Upper lobe of left lung (tissue), 6 donors: ENCODE measurements around the gene RUNDC3A. TPM values are rescaled to one million over a fixed set of nuclear protein-coding genes. Genes with fewer than 3 reads are reported as not detected.
A peak's percentile ranks its signal among the peaks of the same experiment; 100 is the strongest.

Experiments used
- ATAC-seq, 2 donors: fragments of 200-7000 bp; cut with Tn5 transposase; one replicate each; pipeline ENCODE4 v1.9.1; 2022; ENCODE audit warnings: mild to moderate bottlenecking in 2 of 2, moderate library complexity in 2 of 2; ENCODE audit not compliant: low FRiP score in 2 of 2
- DNase-seq, 2 donors: peaks; one replicate each; pipeline ENCODE4 v3.0.0-alpha.2; 2019 to 2020
- H3K27ac ChIP-seq, 4 donors: fragments of 200-600 bp; sonication (generic); one replicate each; pipeline ENCODE4 v1.5.1; 2016 to 2019
- H3K27me3 ChIP-seq, 4 donors: fragments of 200-600 bp; sonication (generic); one replicate each; pipeline ENCODE4 v1.5.1; 2017 to 2019
- H3K36me3 ChIP-seq, 4 donors: fragments of 200-600 bp; sonication (generic); one replicate each; pipeline ENCODE4 v1.5.1; 2016 to 2019
- H3K4me1 ChIP-seq, 4 donors: fragments of 200-600 bp; sonication (generic); one replicate each; pipeline ENCODE4 v1.5.1; 2018 to 2019
- H3K4me3 ChIP-seq, 4 donors: fragments of 200-600 bp; sonication (generic); one replicate each; pipeline ENCODE4 v1.5.1; 2017 to 2019; ENCODE audit warnings: mild to moderate bottlenecking in 2 of 4, moderate library complexity in 1 of 4
- H3K9me3 ChIP-seq, 4 donors: fragments of 200-600 bp; sonication (generic); one replicate each; pipeline ENCODE4 v1.5.1; 2018 to 2019
- CTCF ChIP-seq, 6 experiments: fragments of 450-650 bp in 4 of 6; fragments of 200-600 bp in 2 of 6; sonication (generic) in 2 of 6; IDR thresholded peaks; one replicate each; pipeline ENCODE4 v1.5.1; 2016 to 2019; ENCODE audit warnings: antibody characterized with exemption in 6 of 6
- EP300 ChIP-seq, 4 donors: sonication (generic); formaldehyde crosslinking; IDR thresholded peaks; one replicate each; pipeline ENCODE4 v1.5.1; 2017; ENCODE audit warnings: antibody characterized with exemption in 4 of 4, control low read depth in 2 of 4
- POLR2A ChIP-seq, 4 donors: fragments of 450-650 bp; IDR thresholded peaks; one replicate each; pipeline ENCODE4 v1.5.1; 2016 to 2017; ENCODE audit warnings: antibody characterized with exemption in 4 of 4, mild to moderate bottlenecking in 2 of 4
- POLR2AphosphoS5 ChIP-seq, 2 donors: sonication (generic); formaldehyde crosslinking; IDR thresholded peaks; one replicate each; pipeline ENCODE4 v1.5.1; 2017; ENCODE audit warnings: antibody characterized with exemption in 2 of 2
- WGBS, 2 donors: methylation state at CpG; one replicate each; pipeline ENCODE4 v1.1.5; 2017 to 2018; 5-methylcytosine and 5-hydroxymethylcytosine counted together
- total RNA-seq, 6 donors: library from RNA; depleted of rRNA in 4 of 6; stranded (reverse); fragments of >200 nt in 4 of 6; gene quantifications; one replicate each; pipeline versions ENCODE4 v1.1.0 to v1.2.1, GENCODE V29; 2016 to 2021
- donor health status: DM: no; HTN: no; CAD: no; lungs with moderate emphysema.
- donor health status: DM: no; HTN: yes; CAD: no; lungs with severe emphysema.

RUNDC3A gene
- total RNA-seq, 6 donors from 2014 or later: 0.13 to 2.6 (median 1.0) TPM; not detected in 3

GRCh38 chr17:44331249-44331760 is 22.9 kb downstream of the RUNDC3A start:
- TF ChIP-seq POLR2A (IDR thresholded peaks at IDR 0.05) (no peak), EP300 (IDR thresholded peaks at IDR 0.05) (no peak), CTCF (IDR thresholded peaks at IDR 0.05) (peak; percentile 57 to 86 (median 72)), POLR2AphosphoS5 (IDR thresholded peaks at IDR 0.05) (no peak)
- ATAC-seq: peak in 1 of 2 donors; percentile 40
- WGBS, 2 donors: 0 to 2% methylated on average over 7 of the region's 7 CpGs
- Histone ChIP-seq H3K9me3 (no peaks in the 10 kb centered on the region), H3K36me3 (no peaks in the 10 kb centered on the region), H3K27me3 (no peaks in the 10 kb centered on the region), H3K4me1 (peaks cover 8 to 27% (median 19%) of the 10 kb centered on the region in 4 donors), H3K27ac (no peak overlapping the region), H3K4me3 (no peak overlapping the region)
- peak in 1 of 2 donors; percentile 80 for DNase-seq

GRCh38 chr17:44333371-44333770 is 25.0 kb downstream of the RUNDC3A start:
- 54 to 57% methylated on average over 5 of the region's 5 CpGs for WGBS, 2 donors
- H3K27ac ChIP-seq: peak overlapping the region; percentile 22 to 74 (median 62)
- DNase-seq (peak in 1 of 2 donors; percentile 85), ATAC-seq (peak; percentile 57 to 73)
- H3K4me3 ChIP-seq: no peak overlapping the region
- no peaks in the 10 kb centered on the region for H3K36me3 ChIP-seq
- H3K27me3 ChIP-seq: no peaks in the 10 kb centered on the region
- H3K4me1 ChIP-seq: peaks cover 0 to 20% (median 15%) of the 10 kb centered on the region in 4 donors
- no peaks in the 10 kb centered on the region for H3K9me3 ChIP-seq
- TF ChIP-seq POLR2A (IDR thresholded peaks at IDR 0.05) (no peak), CTCF (IDR thresholded peaks at IDR 0.05) (no peak), POLR2AphosphoS5 (IDR thresholded peaks at IDR 0.05) (no peak), EP300 (IDR thresholded peaks at IDR 0.05) (no peak)

- Histone ChIP-seq H3K4me3 (no peak overlapping the region), H3K4me1 (peaks cover 0 to 20% (median 15%) of the 10 kb centered on the region in 4 donors), H3K27me3 (no peaks in the 10 kb centered on the region), H3K27ac (peak overlapping the region in 3 of 4 donors; percentile 53 to 74 (median 70)), H3K36me3 (no peaks in the 10 kb centered on the region), H3K9me3 (no peaks in the 10 kb centered on the region)
- TF ChIP-seq EP300 (IDR thresholded peaks at IDR 0.05) (no peak), POLR2AphosphoS5 (IDR thresholded peaks at IDR 0.05) (no peak), POLR2A (IDR thresholded peaks at IDR 0.05) (no peak), CTCF (IDR thresholded peaks at IDR 0.05) (no peak)
- ATAC-seq (peak in 1 of 2 donors; percentile 30), DNase-seq (no peak)
- WGBS, 2 donors: 34 to 41% methylated on average over 2 of the region's 2 CpGs
Measured at GRCh38 chr17:44334315-44334714, 25.9 kb downstream of the RUNDC3A start.

GRCh38 chr17:44334727-44335126 is 26.3 kb downstream of the RUNDC3A start:
- ATAC-seq (peak in 1 of 2 donors; percentile 55), DNase-seq (no peak)
- Histone ChIP-seq H3K36me3 (no peaks in the 10 kb centered on the region), H3K9me3 (no peaks in the 10 kb centered on the region), H3K27ac (peak overlapping the region in 3 of 4 donors; percentile 53 to 74 (median 70)), H3K4me1 (peaks cover 0 to 20% (median 15%) of the 10 kb centered on the region in 4 donors), H3K27me3 (no peaks in the 10 kb centered on the region), H3K4me3 (no peak overlapping the region)
- 35 to 50% methylated on average over 2 to 3 of the region's 3 CpGs for WGBS, 2 donors
- no peak for TF ChIP-seq EP300 (IDR thresholded peaks at IDR 0.05)
- TF ChIP-seq POLR2A (IDR thresholded peaks at IDR 0.05): no peak
- TF ChIP-seq POLR2AphosphoS5 (IDR thresholded peaks at IDR 0.05): no peak
- TF ChIP-seq CTCF (IDR thresholded peaks at IDR 0.05): no peak

- Histone ChIP-seq H3K4me1 (peaks cover 0 to 20% (median 15%) of the 10 kb centered on the region in 4 donors), H3K36me3 (no peaks in the 10 kb centered on the region), H3K4me3 (no peak overlapping the region), H3K27ac (peak overlapping the region in 1 of 4 donors; percentile 70), H3K27me3 (no peaks in the 10 kb centered on the region), H3K9me3 (no peaks in the 10 kb centered on the region)
- DNase-seq (peak in 1 of 2 donors; percentile 45), ATAC-seq (peak in 1 of 2 donors; percentile 32)
- WGBS, 2 donors: 71 to 92% methylated on average over 3 of the region's 3 CpGs
- TF ChIP-seq CTCF (IDR thresholded peaks at IDR 0.05): no peak
- no peak for TF ChIP-seq EP300 (IDR thresholded peaks at IDR 0.05)
- no peak for TF ChIP-seq POLR2AphosphoS5 (IDR thresholded peaks at IDR 0.05)
- TF ChIP-seq POLR2A (IDR thresholded peaks at IDR 0.05): no peak
Measured at GRCh38 chr17:44335564-44335963, 27.2 kb downstream of the RUNDC3A start.
